Gastroesophageal sphincter (tissue), 3 donors: ENCODE results near the gene UBL4A.

ENCODE experiments used
- POLR2A ChIP-seq, 2 donors: fragments of 450-650 bp; IDR thresholded peaks; one replicate each; pipeline ENCODE4 v1.6.1; 2017; ENCODE audit warnings: antibody characterized with exemption in 2 of 2, mild to moderate bottlenecking in 2 of 2, moderate library complexity in 1 of 2
- TF ChIP-seq, protein P1 (sequence below), 4 experiments: fragments of 200-600 bp in 2 of 4; fragments of 450-650 bp in 2 of 4; sonication (generic) in 1 of 4; IDR thresholded peaks; one replicate each; pipeline ENCODE4 v1.5.1; 2017 to 2019; ENCODE audit warnings: antibody characterized with exemption in 4 of 4, mild to moderate bottlenecking in 2 of 4, moderate library complexity in 2 of 4

GRCh38 chrX:154515090-154515965 lies 28.9 kb upstream of the UBL4A start:
- TF ChIP-seq POLR2A (IDR thresholded peaks at IDR 0.05) = no peak
- TF ChIP-seq, protein P1, sequence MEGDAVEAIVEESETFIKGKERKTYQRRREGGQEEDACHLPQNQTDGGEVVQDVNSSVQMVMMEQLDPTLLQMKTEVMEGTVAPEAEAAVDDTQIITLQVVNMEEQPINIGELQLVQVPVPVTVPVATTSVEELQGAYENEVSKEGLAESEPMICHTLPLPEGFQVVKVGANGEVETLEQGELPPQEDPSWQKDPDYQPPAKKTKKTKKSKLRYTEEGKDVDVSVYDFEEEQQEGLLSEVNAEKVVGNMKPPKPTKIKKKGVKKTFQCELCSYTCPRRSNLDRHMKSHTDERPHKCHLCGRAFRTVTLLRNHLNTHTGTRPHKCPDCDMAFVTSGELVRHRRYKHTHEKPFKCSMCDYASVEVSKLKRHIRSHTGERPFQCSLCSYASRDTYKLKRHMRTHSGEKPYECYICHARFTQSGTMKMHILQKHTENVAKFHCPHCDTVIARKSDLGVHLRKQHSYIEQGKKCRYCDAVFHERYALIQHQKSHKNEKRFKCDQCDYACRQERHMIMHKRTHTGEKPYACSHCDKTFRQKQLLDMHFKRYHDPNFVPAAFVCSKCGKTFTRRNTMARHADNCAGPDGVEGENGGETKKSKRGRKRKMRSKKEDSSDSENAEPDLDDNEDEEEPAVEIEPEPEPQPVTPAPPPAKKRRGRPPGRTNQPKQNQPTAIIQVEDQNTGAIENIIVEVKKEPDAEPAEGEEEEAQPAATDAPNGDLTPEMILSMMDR (IDR thresholded peaks at IDR 0.05) = no peak
